ENCODE measurements around the gene ACTR5.

GRCh38 chr20:38754924-38755323 lies 6.7 kb downstream of the ACTR5 start:
- TF ChIP-seq CTCF (IDR thresholded peaks at IDR 0.05) (no peak), POLR2A (IDR thresholded peaks at IDR 0.05) (no peak)

Data from gastroesophageal sphincter (tissue), 3 donors.